Tibial nerve (tissue), 4 donors: Measurements from ENCODE around the gene NT5DC2. TPM values are rescaled to one million over a fixed set of nuclear protein-coding genes. Genes with fewer than 3 reads are reported as not detected.

Source experiments
- DNase-seq, 2 donors: peaks; one replicate each; pipeline ENCODE4 v3.0.0-alpha.2; 2019; ENCODE audit warnings: low spot score in 2 of 2
- H3K27ac ChIP-seq, 4 donors: fragments of 200-600 bp; sonication (generic) in 3 of 4; one replicate each; pipeline ENCODE4 v1.5.1; 2017 to 2019; ENCODE audit warnings: mild to moderate bottlenecking in 1 of 4
- H3K27me3 ChIP-seq, 2 donors: fragments of 200-600 bp; sonication (generic) in 1 of 2; one replicate each; pipeline versions ENCODE4 v1.5.1 to v1.6.0; 2017 to 2019
- H3K36me3 ChIP-seq, 3 donors: fragments of 200-600 bp; sonication (generic); one replicate each; pipeline ENCODE4 v1.5.1; 2018 to 2019
- H3K4me1 ChIP-seq, 4 donors: fragments of 200-600 bp; sonication (generic) in 3 of 4; one replicate each; pipeline ENCODE4 v1.5.1; 2017 to 2019
- H3K4me3 ChIP-seq, 4 donors: fragments of 200-600 bp; sonication (generic) in 3 of 4; one replicate each; pipeline ENCODE4 v1.5.1; 2017 to 2019; ENCODE audit warnings: mild to moderate bottlenecking in 1 of 4, moderate library complexity in 1 of 4
- H3K9me3 ChIP-seq, 4 donors: fragments of 200-600 bp; sonication (generic) in 3 of 4; one replicate each; pipeline ENCODE4 v1.5.1; 2017 to 2019
- CTCF ChIP-seq, 5 experiments: fragments of 200-600 bp in 3 of 5; fragments of 450-650 bp in 2 of 5; sonication (generic) in 3 of 5; IDR thresholded peaks; one replicate each; pipeline ENCODE4 v1.5.1; 2016 to 2019; ENCODE audit warnings: antibody characterized with exemption in 5 of 5, mild to moderate bottlenecking in 3 of 5, moderate library complexity in 2 of 5
- EP300 ChIP-seq, 2 donors: sonication (generic); formaldehyde crosslinking; IDR thresholded peaks; one replicate each; pipeline ENCODE4 v1.6.1; 2017; ENCODE audit warnings: antibody characterized with exemption in 2 of 2, mild to moderate bottlenecking in 1 of 2
- POLR2A ChIP-seq, 2 donors: fragments of 450-650 bp; IDR thresholded peaks; one replicate each; pipeline ENCODE4 v1.6.1; 2017; ENCODE audit warnings: antibody characterized with exemption in 2 of 2, mild to moderate bottlenecking in 2 of 2, moderate library complexity in 2 of 2
- WGBS, 2 donors: methylation state at CpG; one replicate each; pipeline ENCODE4 v1.1.5; 2018; 5-methylcytosine and 5-hydroxymethylcytosine counted together
- total RNA-seq, 4 donors: library from RNA; depleted of rRNA; stranded (reverse); fragments of >200 nt; gene quantifications; one replicate each; pipeline ENCODE4 v1.1.0, GENCODE V29; 2016

The NT5DC2 gene
- total RNA-seq, 4 donors from 2014 or later, result 71.1 to 133 (median 94.2) TPM

- 36 to 39% methylated on average over 13 of the region's 13 CpGs for WGBS, 2 donors
- H3K27ac ChIP-seq, result peak overlapping the region; percentile 56 to 86 (median 72)
- peaks cover 2 to 85% (median 25%) of the 10 kb centered on the region in 3 donors for H3K36me3 ChIP-seq
- H3K4me1 ChIP-seq, result peaks cover 0 to 79% (median 31%) of the 10 kb centered on the region in 4 donors
- TF ChIP-seq CTCF (IDR thresholded peaks at IDR 0.05) (no peak), EP300 (IDR thresholded peaks at IDR 0.05) (peak; percentile 26 to 66)
- no peak overlapping the region for H3K4me3 ChIP-seq
- no peak for DNase-seq
- no peaks in the 10 kb centered on the region for H3K27me3 ChIP-seq
- no peaks in the 10 kb centered on the region for H3K9me3 ChIP-seq
Observed at GRCh38 chr3:52483577-52484381, 49.9 kb downstream of the NT5DC2 start.

- 83% methylated on average over 14 of the region's 14 CpGs for WGBS, 2 donors
- Histone ChIP-seq H3K9me3 (no peaks in the 10 kb centered on the region), H3K27me3 (no peaks in the 10 kb centered on the region), H3K4me3 (no peak overlapping the region), H3K27ac (peak overlapping the region; percentile 56 to 86 (median 72)), H3K36me3 (peaks cover 0 to 85% (median 26%) of the 10 kb centered on the region in 3 donors), H3K4me1 (peaks cover 0 to 73% (median 31%) of the 10 kb centered on the region in 4 donors)
- DNase-seq, result no peak
- no peak for TF ChIP-seq CTCF (IDR thresholded peaks at IDR 0.05)
Observed at GRCh38 chr3:52483081-52483480, 50.6 kb downstream of the NT5DC2 start.

- no peaks in the 10 kb centered on the region for H3K9me3 ChIP-seq
- WGBS, 2 donors, result 78 to 80% methylated on average over 23 of the region's 23 CpGs
- no peaks in the 10 kb centered on the region for H3K27me3 ChIP-seq
- no peak overlapping the region for H3K4me3 ChIP-seq
- DNase-seq, result no peak
- H3K4me1 ChIP-seq, result peaks cover 0 to 76% (median 31%) of the 10 kb centered on the region in 4 donors
- no peak for TF ChIP-seq POLR2A (IDR thresholded peaks at IDR 0.05)
- TF ChIP-seq EP300 (IDR thresholded peaks at IDR 0.05), result no peak
- TF ChIP-seq CTCF (IDR thresholded peaks at IDR 0.05), result peak; percentile 12 to 51 (median 19)
- H3K36me3 ChIP-seq, result peaks cover 0 to 85% (median 24%) of the 10 kb centered on the region in 3 donors
- peak overlapping the region in 3 of 4 donors; percentile 15 to 86 (median 83) for H3K27ac ChIP-seq
Observed at GRCh38 chr3:52481819-52482521, 51.7 kb downstream of the NT5DC2 start.

GRCh38 chr3:52480768-52481715, 52.6 kb downstream of the NT5DC2 start:
- 58 to 64% methylated on average over 27 of the region's 27 CpGs for WGBS, 2 donors
- no peak for TF ChIP-seq CTCF (IDR thresholded peaks at IDR 0.05)
- peak in 1 of 2 donors; percentile 45 for TF ChIP-seq EP300 (IDR thresholded peaks at IDR 0.05)
- peak; percentile 50 to 52 for DNase-seq
- Histone ChIP-seq H3K27ac (peak overlapping the region in 3 of 4 donors; percentile 25 to 86 (median 83)), H3K36me3 (peaks cover 0 to 85% (median 24%) of the 10 kb centered on the region in 3 donors), H3K4me1 (peaks cover 0 to 76% (median 31%) of the 10 kb centered on the region in 4 donors), H3K27me3 (no peaks in the 10 kb centered on the region), H3K4me3 (no peak overlapping the region), H3K9me3 (no peaks in the 10 kb centered on the region)
